ENCODE data around the gene ALAS1.

DNA sequence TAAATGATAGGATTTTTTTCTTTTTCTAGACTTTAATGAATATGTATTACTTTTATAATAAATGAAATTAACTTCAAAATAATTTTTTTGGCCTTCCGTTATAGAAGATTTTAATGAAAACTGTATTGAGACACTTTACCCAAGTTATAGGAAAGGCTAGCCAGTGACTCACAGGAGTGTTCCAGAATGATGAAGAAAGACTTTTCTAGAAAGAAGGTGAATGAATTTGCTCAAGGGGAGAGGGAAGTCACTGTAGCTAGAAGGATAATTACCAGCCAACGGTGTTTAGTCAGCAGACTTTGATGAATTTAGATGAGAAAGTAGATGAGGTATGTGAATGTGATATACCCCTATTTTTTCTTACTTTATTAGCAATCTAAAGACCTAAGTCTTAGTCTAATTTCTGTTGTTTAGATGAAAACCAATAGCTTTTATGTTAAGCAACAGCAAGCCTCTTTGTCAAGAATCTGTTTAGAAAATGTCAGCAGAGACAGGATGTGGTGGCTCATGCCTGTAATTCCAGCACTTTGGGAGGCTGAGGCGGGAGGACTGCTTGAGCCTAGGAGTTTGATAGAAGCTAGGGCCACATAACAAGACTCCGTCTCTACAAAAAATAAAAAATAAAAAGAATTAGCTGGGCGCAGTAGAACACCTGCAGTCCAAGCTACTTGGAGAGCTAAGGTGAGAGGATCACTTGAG is 3.2 kb downstream of the ALAS1 start:
- TF ChIP-seq CTCF (conservative IDR thresholded peaks at IDR 0.05; ENCODE audit: low read depth, low read length) (no peak), EZH2 (IDR thresholded peaks at IDR 0.05; ENCODE audit: low read length, unreplicated experiment) (no peak), EZH2phosphoT487 (IDR thresholded peaks at IDR 0.05; ENCODE audit: borderline replicate concordance, low read length) (no peak)

Measured in PC-3 (cell line).